ENCODE measurements around the gene ZNF524.

The ZNF524 gene, protein sequence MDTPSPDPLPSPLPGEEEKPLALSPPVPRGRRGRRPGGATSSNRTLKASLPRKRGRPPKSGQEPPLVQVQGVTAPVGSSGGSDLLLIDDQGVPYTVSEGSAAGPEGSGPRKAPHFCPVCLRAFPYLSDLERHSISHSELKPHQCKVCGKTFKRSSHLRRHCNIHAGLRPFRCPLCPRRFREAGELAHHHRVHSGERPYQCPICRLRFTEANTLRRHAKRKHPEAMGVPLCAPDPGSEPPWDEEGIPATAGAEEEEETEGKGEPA

DNA sequence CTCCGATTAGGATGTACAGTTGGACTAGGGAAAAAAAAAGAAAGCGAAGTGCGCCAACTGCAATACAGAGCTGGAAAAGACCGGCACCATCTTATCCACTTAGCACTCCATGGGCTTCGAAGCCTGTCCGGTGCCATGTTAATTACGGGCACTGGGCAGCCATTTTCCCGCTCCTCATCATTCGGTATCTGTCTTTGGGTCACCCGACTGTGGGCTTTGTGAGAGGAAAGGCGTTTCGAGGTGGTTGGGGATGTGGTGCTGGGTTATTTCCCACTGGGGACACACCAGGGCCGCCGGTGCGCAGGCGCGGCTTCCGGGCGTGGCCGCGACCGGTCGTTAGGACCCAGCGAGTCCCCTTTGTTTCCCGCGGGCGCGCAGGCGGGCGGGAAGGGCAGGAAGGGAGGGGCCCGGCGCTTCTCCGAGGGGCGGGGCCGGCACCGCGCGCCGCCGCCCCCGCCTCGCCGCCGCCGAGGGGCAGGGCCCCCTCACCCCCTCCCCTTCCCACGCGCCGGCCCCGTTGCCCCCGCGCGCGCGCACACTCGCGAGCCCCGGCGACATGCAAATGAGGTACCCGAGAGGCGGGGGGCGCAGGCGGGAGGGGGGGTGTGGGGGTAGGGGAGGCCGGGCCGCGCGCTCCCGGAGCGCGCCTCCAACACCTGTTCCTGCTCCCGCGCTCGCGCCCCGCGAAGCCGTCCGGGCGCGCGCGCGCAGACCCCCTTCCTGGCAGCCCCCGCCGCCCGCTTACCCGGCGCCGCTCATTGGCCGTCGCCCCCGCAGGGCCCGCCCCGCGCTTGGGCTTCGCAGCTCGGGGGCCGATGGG lies at the start of gene ZNF524:
Gene ZNF524, plus strand, starts transcription at position 447 of the 820 bp plus-strand sequence. CDS start 1,825 bp downstream, outside the sequence.
- FAIRE-seq (no peak), DNase-seq (ENCODE audit: insufficient read length, low spot score) (peak; percentile 82)
- no peak for TF ChIP-seq CTCF (IDR thresholded peaks at IDR 0.05; ENCODE audit: insufficient read depth, missing control alignments)

- FAIRE-seq (no peak), DNase-seq (ENCODE audit: insufficient read length, low spot score) (no peak)
- no peak for TF ChIP-seq CTCF (IDR thresholded peaks at IDR 0.05; ENCODE audit: insufficient read depth, missing control alignments)
Observed at GRCh38 chr19:55550321-55550650, 49.8 kb upstream of the ZNF524 start.

DNA sequence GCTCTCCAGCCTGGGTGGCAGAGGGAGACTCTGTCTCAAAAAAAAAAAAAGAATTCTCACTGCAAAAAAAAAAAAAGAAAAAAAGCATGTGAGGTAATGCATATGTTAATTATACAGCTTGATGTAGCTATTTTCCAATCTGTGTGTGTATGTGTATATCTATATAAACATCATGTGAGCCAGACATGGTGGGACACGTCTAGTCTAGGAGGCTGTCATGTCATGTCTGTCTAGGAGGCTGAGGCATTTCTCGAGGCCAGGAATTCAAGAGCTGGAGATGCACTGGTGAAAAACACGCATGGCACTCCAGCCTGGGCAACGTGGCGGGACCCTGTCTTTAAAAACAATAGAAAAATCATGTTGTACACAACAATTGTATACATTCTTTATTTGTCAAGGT lies 47.9 kb upstream of the ZNF524 start:
- DNase-seq (ENCODE audit: insufficient read length, low spot score) (no peak), FAIRE-seq (no peak)
- no peak for TF ChIP-seq CTCF (IDR thresholded peaks at IDR 0.05; ENCODE audit: insufficient read depth, missing control alignments)

GRCh38 chr19:55552620-55553019 lies 47.5 kb upstream of the ZNF524 start:
- FAIRE-seq (no peak), DNase-seq (ENCODE audit: insufficient read length, low spot score) (no peak)
- TF ChIP-seq CTCF (IDR thresholded peaks at IDR 0.05; ENCODE audit: insufficient read depth, missing control alignments), result no peak

DNA sequence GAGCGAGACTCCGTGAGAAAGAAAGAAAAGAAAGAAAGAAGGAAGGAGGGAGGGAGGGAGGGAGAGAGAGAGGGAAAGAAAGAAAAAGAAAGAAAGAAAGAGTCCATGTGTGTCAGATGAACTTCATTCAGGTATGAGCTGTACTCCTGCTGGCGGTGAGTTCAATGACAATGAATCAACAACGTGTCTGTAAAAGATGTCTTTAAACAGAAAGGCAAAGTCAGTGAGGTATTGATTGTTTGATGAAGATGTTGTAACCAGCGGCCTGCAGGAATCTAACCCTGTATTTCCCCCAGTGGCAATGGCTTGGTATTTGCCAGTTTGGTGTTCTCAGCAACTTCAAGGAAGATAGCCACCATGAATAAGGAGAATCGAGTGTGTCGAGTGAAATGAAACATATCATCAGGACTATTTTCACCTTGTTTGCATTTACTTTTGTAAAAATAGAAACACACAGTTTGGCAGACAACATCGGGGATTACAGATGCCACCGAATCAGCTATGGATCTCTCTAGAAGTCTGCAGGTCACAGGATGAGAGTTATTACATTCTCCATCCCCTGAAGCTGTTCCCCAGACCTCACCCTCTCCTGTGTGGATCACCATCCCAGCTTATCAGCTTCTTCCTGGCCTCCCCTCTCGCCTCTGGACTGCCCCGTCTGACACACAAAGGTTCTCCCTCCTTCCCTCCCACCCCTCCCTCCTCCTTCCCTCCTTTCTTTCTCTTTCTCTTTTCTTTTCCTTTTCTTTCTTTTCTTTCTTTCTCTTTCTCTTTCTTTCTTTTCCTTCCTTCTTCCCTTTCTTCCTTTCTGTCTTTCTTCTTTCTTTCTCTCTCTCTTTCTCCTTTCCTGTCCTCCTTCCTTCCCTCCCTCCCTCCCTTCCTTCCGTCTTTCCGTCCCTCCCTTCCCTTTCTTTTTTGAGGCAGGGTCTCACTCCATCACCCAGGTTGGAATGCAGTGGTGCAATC lies 46.6 kb upstream of the ZNF524 start:
- TF ChIP-seq CTCF (IDR thresholded peaks at IDR 0.05; ENCODE audit: insufficient read depth, missing control alignments), result no peak
- DNase-seq (ENCODE audit: insufficient read length, low spot score) (no peak), FAIRE-seq (no peak)

DNA sequence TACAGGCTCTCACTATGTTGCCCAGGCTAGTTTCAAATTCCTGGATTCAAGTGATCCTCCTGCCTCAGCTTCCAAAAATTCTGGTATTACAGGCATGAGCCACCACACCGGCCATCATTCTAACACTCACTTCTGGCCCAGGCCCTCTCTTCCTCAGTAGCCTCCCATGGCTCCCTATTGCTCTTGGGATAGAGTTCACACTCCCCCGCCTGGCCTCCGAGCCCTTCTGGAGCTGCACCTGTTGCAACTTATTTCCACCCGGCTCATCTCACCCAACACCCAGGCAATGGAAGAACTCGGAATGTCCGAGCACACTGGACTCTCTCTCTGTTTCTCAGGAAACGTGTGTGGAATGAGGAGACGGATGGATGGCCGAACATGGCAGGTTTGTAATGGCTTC lies 45.8 kb upstream of the ZNF524 start:
- FAIRE-seq (no peak), DNase-seq (ENCODE audit: insufficient read length, low spot score) (no peak)
- TF ChIP-seq CTCF (IDR thresholded peaks at IDR 0.05; ENCODE audit: insufficient read depth, missing control alignments), result no peak
